HG02870 (cell line): ENCODE measurements around the gene SLC5A5.
"Not testable (repeated sequence)": the region's sequence is repeated elsewhere in the genome, so short reads cannot be mapped to it uniquely, and the experiment has no call there.

Source experiments
- ATAC-seq: cut with Tn5 transposase; IDR thresholded peaks from one replicate; pipeline ENCODE4 v1.9.1; 2021; ENCODE audit warnings: mild to moderate bottlenecking, moderate library complexity; ENCODE audit not compliant: unreplicated experiment

Gene SLC5A5

GRCh38 chr19:17915940-17916593 is 44.3 kb downstream of the SLC5A5 start:
- no peak for ATAC-seq

GRCh38 chr19:17918151-17918550 is 46.4 kb downstream of the SLC5A5 start:
- not testable (repeated sequence) for ATAC-seq

DNA sequence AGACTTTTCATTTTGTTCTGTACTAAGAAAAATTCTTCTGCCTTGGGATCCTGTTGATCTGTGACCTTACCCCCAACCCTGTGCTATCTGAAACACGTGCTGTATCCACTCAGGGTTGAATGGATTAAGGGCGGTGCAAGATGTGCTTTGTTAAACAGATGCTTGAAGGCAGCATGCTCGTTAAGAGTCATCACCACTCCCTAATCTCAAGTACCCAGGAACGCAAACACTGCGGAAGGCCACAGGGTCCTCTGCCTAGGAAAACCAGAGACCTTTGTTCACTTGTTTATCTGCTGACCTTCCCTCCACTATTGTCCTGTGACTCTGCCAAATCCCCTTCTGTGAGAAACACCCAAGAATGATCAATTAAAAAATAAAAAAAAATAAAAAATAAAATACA is 47.4 kb downstream of the SLC5A5 start:
- ATAC-seq = not testable (repeated sequence)

- ATAC-seq = no peak
Measured at GRCh38 chr19:17920527-17920926, 48.8 kb downstream of the SLC5A5 start.

- ATAC-seq = no peak
Measured at GRCh38 chr19:17922138-17922537, 50.4 kb downstream of the SLC5A5 start.

GRCh38 chr19:17926044-17926443 is 54.3 kb downstream of the SLC5A5 start:
- no peak for ATAC-seq

- ATAC-seq = peak; percentile 49
Measured at GRCh38 chr19:17929056-17929455, 57.3 kb downstream of the SLC5A5 start.

DNA sequence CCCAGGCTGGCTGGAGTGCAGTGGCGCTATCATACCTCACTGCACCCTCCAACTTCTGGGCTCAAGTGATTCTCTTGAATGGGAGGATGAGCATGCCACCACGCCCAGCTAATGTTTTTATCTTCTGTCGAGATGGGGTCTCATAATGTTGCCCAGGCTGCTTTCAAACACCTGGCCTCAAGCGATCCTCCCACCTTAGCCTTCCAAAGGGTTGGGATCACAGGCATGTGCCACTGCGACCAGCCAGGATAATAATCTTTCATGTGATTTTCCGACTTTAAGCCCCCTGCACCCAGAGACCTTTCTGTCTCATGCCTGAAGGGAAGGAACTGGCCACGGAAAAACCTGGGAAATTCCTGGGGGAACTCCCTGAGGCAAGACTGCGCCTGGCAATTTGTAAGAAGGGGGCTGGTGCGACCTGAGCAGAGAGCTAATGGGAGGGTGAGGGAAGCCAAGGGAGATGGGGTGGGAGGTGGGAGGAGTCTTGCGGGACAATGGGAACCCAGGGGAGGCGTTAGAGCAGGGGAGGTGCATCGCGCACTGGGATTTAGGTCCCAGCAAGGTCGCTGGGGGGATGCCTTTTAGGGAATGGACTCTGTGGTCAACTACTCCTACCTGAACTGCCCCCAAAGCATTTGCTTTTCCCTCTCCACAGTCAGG is 59.9 kb downstream of the SLC5A5 start:
- no peak for ATAC-seq

GRCh38 chr19:17932485-17933338 is 61.0 kb downstream of the SLC5A5 start, which contains the start of gene CCDC124:
Gene CCDC124, plus strand, starts transcription at chr19:17933015. Its CDS starts 3,406 bp downstream, at chr19:17936421.
- ATAC-seq = peak; percentile 70

GRCh38 chr19:17933414-17934129 is 61.8 kb downstream of the SLC5A5 start:
- ATAC-seq = no peak

DNA sequence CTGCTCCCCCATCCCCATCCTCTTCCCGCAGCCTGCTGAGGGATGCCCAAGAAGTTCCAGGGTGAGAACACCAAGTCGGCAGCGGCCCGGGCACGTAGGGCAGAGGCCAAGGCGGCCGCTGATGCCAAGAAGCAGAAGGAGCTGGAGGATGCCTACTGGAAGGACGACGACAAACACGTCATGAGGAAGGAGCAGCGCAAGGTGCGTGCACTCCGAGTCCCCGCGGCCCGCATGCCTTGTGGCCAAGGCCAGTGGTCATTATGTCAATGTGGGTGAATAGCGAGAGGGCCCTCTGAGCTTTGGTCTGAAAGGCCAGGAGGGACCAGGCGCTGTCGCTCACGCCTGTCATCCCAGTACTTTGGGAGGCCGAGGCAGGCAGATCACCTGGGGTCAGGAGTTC is 64.6 kb downstream of the SLC5A5 start:
- ATAC-seq = no peak

GRCh38 chr19:17937371-17937900 is 65.7 kb downstream of the SLC5A5 start:
- no peak for ATAC-seq

DNA sequence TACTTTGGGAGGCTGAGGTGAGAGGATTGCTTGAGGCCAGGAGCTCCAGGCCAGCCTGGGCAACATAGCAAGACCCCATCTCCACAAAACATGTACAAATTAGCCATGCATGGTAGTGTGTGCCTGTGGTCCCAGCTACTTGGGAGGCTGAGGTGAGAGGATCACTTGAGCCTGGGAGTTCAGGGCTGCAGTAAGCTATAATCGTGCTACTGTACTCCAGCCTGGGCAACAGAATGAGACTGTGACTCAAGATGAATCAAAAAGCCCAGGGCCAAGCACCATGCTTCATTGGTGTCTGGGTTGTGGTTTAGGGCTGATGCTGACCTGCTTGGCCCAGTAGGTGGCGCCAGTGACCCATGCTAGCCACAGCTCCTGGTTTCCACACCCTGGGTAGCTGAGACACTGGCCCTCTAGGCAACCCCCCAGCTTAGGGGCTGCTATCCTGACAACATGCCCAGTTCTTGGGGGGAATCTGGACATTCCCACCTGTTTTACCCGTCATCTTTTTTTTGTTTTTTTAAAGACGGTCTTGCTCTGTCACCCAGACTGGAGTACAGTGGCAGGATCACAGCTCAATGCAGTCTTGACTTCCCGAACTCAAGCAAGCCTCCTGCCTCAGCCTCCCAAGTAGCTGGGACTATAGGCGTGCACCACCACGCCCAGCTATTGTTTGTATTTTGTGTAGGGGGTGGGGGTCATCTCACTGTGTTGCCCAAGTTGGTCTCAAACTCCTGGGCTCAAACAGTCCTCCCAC is 66.5 kb downstream of the SLC5A5 start:
- ATAC-seq = no peak

DNA sequence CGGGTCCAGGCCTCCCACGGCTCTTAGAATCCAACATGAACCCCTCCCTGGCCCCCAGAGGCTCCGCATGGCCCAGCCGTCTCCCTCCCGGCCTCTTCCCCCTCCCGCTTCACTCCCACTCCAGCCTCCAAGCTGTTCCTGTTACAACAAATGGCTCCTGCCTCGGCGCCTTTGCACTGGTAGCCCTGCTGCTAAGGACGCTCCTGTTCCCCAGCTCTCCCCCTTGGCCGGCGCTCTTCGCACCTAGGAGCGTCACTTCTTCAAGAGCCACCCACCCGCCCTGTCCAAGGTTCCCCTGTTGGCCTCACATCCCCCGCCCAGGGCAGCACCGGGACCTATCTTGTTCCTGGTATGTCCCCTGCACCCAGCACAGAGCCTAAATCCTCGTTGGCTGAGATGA is 70.4 kb downstream of the SLC5A5 start:
- ATAC-seq = no peak

DNA sequence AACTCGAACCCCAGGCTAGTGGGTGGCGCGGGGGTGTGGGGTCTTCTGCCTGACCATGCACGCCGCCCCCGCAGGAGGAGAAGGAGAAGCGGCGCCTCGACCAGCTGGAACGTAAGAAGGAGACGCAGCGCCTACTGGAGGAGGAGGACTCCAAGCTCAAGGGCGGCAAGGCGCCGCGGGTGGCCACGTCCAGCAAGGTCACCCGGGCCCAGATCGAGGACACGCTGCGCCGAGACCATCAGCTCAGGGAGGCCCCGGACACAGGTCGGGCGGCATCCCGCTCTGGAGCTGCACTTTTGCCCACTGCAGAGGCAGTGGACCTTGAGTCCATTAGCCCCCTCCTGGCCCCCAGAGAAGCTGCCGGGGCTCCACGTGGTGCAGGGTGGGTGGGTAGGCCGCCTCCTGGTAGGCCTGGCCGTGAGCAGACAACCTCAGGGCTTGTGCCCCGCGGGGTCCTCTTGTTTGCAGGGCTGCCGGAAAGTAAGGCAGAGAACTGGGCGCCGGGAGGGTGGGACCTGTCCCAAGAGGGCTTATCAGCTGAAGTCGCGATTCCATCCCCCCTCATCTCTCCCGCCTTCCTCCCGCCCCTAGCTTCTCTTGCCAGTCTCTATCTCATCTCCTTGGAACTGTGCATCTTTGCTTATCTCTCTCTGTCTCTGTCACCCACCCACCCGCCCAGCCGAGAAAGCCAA is 71.0 kb downstream of the SLC5A5 start:
- no peak for ATAC-seq

GRCh38 chr19:17943274-17944221 is 71.8 kb downstream of the SLC5A5 start:
- no peak for ATAC-seq

DNA sequence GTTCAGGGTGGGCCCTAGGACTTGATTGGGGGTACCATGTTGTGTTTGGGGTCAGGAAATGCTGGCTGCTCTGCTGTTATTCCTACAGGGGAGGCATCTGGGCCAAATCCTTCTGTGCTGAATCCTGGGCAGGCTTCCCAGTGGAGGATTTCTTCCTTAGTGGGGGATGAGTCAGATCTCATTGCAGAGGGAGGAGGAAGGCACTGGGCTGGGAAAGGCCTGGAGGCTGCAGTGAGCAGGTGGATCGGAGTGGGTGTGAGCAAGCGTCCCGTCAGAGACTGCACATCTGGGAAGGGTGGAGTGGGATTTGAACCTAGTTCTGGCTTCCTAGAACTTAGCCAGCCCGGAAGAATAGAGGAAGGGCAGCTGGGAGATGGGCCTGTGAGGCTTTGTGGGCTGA is 72.6 kb downstream of the SLC5A5 start:
- no peak for ATAC-seq
